Activated CD4-positive, CD25-positive, alpha-beta regulatory T cell treated with anti-CD3 and anti-CD28 coated beads, Interleukin-2, amount 50 U/mL, for 72 hours (primary cell): ENCODE measurements around the gene LRRC37A3.
"Not testable (repeated sequence)": the region's sequence is repeated elsewhere in the genome, so short reads cannot be mapped to it uniquely, and the experiment has no call there.

Source experiments
- DNase-seq: peaks from one replicate; pipeline ENCODE4 v3.0.0; 2021

The LRRC37A3 gene

DNA sequence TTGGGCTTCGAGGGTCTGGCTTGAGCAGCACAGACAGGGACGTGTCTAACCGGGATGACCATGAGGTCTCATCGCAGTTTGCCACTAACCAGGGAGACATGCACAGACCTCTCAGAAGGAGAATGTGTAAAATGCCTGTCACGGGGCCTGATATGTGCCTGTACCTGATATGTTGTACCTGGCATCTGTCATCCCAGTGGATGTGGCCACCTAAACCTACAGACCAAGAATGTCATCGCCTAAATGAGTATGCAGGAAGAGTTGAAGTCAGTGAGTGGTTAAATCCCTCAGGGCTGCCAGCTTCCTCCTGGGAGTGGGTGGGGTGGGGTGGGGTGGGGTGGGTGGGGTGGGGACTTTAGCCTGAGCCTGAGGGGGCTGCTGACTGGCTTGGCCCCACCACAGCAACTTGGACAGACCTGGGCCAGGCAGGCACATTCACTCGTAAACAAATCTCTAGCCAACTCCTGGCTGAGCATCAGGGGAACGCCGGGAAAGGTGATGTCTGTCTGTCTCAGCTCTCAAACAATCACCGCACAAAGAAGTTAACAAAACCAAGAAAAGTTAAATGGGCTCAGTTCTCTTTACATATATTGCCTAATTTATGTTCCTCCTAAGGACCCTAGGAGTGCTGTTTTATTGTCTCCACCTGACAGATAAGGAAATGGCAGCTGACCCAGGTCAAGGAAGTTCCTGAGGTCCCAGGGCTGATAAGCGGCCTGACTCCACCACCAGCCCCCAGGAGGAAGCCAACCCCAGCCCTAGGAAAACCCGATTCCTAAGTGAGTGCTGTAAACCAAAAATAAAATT, 89.3 kb downstream of the LRRC37A3 start:
- not testable (repeated sequence) for DNase-seq

DNA sequence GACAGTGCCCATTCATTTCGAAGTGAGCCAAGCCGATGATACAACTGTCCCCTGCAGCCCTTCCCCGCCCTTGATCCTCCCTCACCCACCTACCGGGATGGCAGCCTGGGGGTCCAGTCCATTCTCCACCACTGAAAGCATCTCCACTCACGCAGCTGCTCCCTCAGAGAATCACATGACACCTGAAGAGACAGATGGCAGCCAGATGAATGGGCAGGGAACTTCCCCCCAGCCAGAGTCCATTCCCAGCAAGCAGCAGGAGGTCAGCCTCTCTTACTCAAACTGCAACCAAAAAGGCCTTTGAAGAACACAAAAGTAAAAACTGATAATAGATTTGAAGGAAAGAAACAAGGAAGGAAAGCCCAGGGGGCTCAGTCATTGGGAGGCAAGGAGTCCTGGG, 90.2 kb downstream of the LRRC37A3 start:
- DNase-seq, result not testable (repeated sequence)

DNA sequence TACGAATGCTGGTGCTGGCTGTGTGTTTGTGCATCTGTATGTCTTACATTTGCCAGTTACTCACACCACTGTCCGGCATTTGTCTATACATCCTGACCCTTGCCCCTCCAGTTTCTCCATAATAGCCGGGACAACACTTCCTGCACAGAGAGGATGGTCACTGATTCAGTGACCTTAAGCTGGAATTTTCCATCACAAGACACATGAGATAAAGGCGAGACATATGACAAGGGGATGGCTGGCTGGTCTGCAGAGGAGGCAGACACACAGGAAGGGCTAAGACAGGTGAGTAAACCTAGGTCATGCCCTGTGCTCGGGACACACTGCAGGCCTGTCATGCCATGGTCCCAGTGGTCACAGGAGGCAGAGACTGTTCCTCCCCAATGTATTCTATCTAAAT, 100.4 kb downstream of the LRRC37A3 start:
- DNase-seq, result not testable (repeated sequence)

DNA sequence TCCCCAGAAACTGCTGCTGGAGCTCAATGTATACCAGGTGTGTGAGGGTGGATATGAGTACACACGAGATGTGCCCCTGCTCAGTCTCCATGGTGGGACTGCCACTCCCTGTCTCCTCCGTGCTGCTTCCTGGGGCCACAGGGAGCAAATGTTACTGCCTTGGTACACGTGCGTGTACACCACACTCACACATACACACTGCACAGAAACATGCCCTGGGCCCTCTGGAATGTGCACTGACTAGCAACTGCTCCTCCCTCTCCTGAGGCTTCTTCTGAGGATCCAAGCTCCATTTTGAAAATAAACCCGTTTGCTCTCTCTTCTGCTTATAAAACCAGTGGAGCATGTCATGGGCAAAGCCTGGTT, 103.5 kb downstream of the LRRC37A3 start:
- not testable (repeated sequence) for DNase-seq

DNA sequence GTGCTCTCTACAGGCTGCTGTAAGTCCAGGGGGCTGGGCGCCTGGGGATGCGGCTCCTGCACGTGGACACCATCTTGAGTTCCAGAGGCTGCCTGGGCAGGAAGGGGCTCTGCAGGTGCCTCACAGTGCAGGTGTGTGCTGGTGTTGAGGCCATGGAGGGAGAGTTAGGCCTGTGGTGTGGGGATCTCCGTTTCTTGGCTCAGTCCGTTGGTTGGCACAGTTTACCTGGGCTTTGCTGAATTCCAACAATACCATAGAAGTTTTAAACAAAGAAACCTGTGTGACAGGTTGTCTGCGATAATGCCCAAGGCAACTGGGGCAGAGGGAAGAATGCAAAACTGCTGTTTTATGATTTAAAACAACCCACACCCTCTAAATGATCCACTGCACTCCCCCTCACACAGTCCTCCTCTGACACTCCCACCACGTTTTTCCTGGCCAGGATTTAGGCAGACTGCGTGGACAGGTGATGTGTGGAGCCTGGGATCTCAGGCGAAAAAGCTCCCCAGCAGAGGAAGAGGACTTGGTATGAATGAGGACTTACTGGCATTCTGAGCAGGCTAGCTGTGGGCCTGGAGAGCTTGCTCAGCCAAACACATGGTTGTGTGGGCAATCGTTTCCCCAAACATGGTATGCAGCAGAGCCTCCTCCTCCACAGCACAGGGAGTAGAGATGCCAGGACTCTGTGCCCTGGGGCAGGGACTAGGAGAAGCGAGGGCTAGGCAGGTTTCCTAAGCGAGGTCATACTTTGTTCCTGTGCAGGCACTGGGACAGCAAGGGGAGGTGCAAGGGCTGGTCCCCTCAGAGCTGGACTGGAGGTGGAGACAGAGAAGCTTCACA, 104.1 kb downstream of the LRRC37A3 start:
- not testable (repeated sequence) for DNase-seq

DNA sequence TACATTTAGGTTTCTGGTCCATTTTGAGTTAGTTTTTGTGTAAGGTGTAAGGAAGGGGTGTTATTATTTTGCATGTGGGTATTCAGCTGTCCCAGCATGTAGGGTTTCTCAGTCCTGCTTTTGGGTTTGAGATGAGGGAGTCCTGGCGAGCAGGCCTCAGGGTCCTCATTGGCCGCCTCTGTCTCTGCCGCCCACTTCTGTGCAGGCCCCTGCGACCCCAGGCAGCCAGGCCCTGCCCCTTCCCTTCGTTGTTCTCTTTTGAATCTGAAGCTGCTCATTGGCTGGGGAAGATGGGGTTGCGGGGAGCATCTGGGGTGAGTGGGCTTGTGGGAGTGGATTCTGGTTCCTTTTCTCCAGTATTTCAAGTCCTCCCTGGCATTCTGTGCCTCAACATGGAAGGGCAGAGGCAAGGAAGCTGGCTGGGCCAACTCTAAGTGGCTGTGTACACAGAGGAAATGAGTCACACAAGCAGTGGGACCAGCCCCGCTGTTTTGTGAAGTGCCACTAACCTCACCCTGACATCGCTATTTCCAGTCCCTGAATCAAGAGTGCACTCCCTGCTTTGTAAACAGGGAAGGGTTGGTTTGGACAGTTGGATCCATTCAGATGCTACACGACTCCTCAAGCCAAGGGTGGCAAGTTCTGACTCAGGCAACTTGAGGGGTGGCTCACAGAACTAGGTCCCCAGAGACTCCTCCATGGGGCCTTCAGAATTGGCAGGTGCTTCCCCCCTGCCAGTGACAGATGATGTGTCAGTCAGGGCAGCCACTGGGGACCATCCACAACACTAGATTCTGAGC, 110.9 kb downstream of the LRRC37A3 start:
- peak; percentile 53 for DNase-seq
